GM21723 (cell line): ENCODE data around the gene PPP1R37.

Experiments
- ATAC-seq: cut with Tn5 transposase; IDR thresholded peaks from one replicate; pipeline ENCODE4 v1.9.1; 2021; ENCODE audit warnings: mild to moderate bottlenecking, moderate library complexity; ENCODE audit not compliant: unreplicated experiment

The PPP1R37 gene

DNA sequence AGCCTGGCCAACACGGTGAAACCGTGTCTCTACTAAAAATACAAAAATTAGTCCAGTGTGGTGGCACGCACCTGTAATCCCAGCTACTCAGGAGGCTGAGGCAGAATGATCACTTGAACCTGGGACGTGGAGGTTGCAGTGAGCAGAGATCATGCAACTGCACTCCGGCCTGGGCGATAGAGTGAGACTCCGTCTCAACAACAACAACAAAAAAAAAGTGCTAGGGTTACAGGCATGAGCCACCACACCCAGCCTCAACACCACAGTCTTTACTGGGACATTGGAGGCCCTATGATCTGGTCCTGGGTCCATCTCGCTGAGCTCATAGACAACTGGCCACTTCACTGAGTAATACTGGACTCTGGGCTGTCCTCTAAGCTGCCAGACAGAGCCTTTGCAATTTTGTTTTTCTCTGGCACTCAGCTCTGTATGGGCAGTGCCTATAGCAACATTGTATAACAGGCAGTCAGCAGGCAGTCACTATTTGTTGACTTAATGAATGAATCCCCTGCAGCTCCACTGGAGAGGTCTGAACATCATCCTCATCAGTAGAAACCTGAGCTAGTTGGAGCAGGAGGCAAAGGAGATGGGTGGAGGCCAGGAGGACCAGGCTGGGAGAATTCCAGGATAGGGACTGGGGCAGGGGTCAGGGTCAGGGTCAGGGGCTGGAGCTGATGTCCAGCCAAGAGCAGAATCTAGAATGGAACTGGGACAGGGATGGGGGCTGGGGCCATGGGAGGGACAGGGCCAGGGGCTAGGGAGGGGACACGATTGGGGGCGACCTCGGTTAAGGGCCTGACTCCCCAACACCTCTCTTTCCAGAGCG lies 93.7 kb downstream of the PPP1R37 start:
- no peak for ATAC-seq

GRCh38 chr19:45187421-45188100 lies 94.6 kb downstream of the PPP1R37 start:
- ATAC-seq = no peak

GRCh38 chr19:45189971-45190370 lies 97.0 kb downstream of the PPP1R37 start:
- ATAC-seq = no peak

DNA sequence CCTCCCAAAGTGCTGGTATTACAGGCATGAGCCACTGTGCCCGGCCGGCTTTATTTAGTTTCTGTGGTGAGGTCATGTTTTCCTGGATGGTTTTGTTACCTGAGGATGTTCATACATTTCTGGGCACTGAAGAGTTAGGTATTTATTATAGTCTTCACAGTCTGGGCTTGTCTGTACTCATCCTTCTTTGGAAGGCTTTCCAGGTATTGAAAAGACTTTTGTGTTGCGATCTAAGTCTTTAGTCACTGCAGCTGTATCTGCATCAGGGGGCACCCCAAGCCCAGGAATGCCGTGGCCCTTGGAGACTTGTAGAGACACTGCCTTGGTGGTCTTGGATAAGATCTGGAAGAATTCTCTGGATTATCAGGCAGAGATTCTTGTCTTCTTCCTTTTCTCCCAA lies 98.4 kb downstream of the PPP1R37 start:
- no peak for ATAC-seq

GRCh38 chr19:45195764-45196163 lies 102.8 kb downstream of the PPP1R37 start:
- ATAC-seq = no peak
